Neural cell (in vitro differentiated cells): ENCODE results near the gene MB21D2. TPM values are rescaled to one million over a fixed set of nuclear protein-coding genes. Genes with fewer than 3 reads are reported as not detected.

ENCODE experiments used
- H2AFZ ChIP-seq: fragments of 200-600, 300-800 bp; sonication (generic), shearing (Covaris generic); 2 replicates; pipeline ENCODE4 v1.6.0; 2014; ENCODE audit warnings: low read depth, mild to moderate bottlenecking, antibody characterized with exemption, low read length, moderate library complexity
- H3F3A ChIP-seq: fragments of 200-600 bp; shearing (Covaris generic); 2 replicates; pipeline ENCODE4 v1.6.1; 2016; ENCODE audit warnings: mild to moderate bottlenecking, moderate library complexity, mixed read lengths, antibody characterized with exemption, low read length; ENCODE audit not compliant: insufficient read depth, poor library complexity, severe bottlenecking
- H3K27ac ChIP-seq: fragments of 200-600, 300-800 bp; sonication (generic), shearing (Covaris generic); 2 replicates; pipeline ENCODE4 v1.5.1; 2014; ENCODE audit warnings: mild to moderate bottlenecking, low read length, moderate library complexity
- H3K27me3 ChIP-seq: fragments of 300-800, 200-600 bp; sonication (generic), shearing (Covaris generic); 2 replicates; pipeline ENCODE4 v1.6.0; 2014; ENCODE audit warnings: mild to moderate bottlenecking, low read depth, low read length, moderate library complexity; ENCODE audit not compliant: insufficient read depth
- H3K36me3 ChIP-seq: fragments of 300-800, 200-600 bp; sonication (generic), shearing (Covaris generic); 2 replicates; pipeline ENCODE4 v1.5.1; 2014; ENCODE audit warnings: mild to moderate bottlenecking, antibody characterized with exemption, low read length, moderate library complexity; ENCODE audit not compliant: insufficient read depth
- H3K4me2 ChIP-seq: fragments of 300-800, 200-600 bp; sonication (generic), shearing (Covaris generic); 2 replicates; pipeline ENCODE4 v1.6.0; 2014; ENCODE audit warnings: mild to moderate bottlenecking, low read length
- H3K4me3 ChIP-seq: fragments of 300-800, 200-600 bp; sonication (generic), shearing (Covaris generic); 2 replicates; pipeline ENCODE4 v1.5.1; 2014; ENCODE audit warnings: mild to moderate bottlenecking, low read length, moderate library complexity
- H3K79me2 ChIP-seq: fragments of 200-600 bp; shearing (Covaris generic); replicated peaks from 2 replicates; pipeline ENCODE4 v1.6.0; 2014; ENCODE audit warnings: mild to moderate bottlenecking, low read length, moderate library complexity; ENCODE audit not compliant: insufficient read depth
- H3K9ac ChIP-seq: fragments of 300-800, 200-600 bp; sonication (generic), shearing (Covaris generic); 2 replicates; pipeline ENCODE4 v1.6.1; 2016; ENCODE audit warnings: mild to moderate bottlenecking, low read length, mixed read lengths
- H3K9me2 ChIP-seq: fragments of 200-600 bp; shearing (Covaris generic); 2 replicates; pipeline ENCODE4 v1.6.1; 2016; ENCODE audit warnings: mild to moderate bottlenecking, low read length, mixed read lengths; ENCODE audit not compliant: insufficient read depth
- H3K9me3 ChIP-seq: fragments of 200-600, 300-800 bp; sonication (generic), shearing (Covaris generic); 2 replicates; pipeline ENCODE4 v1.6.1; 2016; ENCODE audit warnings: mild to moderate bottlenecking, mixed run types, low read length, moderate library complexity, mixed read lengths
- H4K20me1 ChIP-seq: fragments of 200-600 bp; shearing (Covaris generic); 2 replicates; pipeline ENCODE4 v1.6.1; 2016; ENCODE audit warnings: mild to moderate bottlenecking, mixed run types; ENCODE audit not compliant: insufficient read depth
- CTCF ChIP-seq: fragments of 450-650 bp; IDR thresholded peaks from 2 replicates; pipeline ENCODE4 v1.5.1; 2014; ENCODE audit warnings: antibody characterized with exemption, mild to moderate bottlenecking, moderate library complexity; ENCODE audit not compliant: poor library complexity, severe bottlenecking
- EP300 ChIP-seq: fragments of 450-650 bp; conservative IDR thresholded peaks from 2 replicates; pipeline ENCODE4 v1.6.1; 2014; ENCODE audit warnings: antibody characterized with exemption, mild to moderate bottlenecking, moderate library complexity; ENCODE audit not compliant: poor library complexity, severe bottlenecking
- EZH2 ChIP-seq: fragments of 200-600, 300-800 bp; shearing (Covaris generic), sonication (generic); IDR thresholded peaks from 2 replicates; pipeline ENCODE4 v1.6.1; 2014; ENCODE audit warnings: antibody characterized with exemption, low read length, borderline replicate concordance, mild to moderate bottlenecking; ENCODE audit not compliant: insufficient read depth, poor library complexity, severe bottlenecking
- MXI1 ChIP-seq: fragments of 450-650 bp; conservative IDR thresholded peaks from 2 replicates; pipeline ENCODE4 v1.6.1; 2014; ENCODE audit warnings: antibody characterized with exemption, mild to moderate bottlenecking; ENCODE audit not compliant: poor library complexity, severe bottlenecking
- POLR2AphosphoS5 ChIP-seq: IDR thresholded peaks from 2 replicates; pipeline ENCODE4 v1.6.1; 2012
- RAD21 ChIP-seq: fragments of 450-650 bp; conservative IDR thresholded peaks from 2 replicates; pipeline ENCODE4 v1.6.1; 2014; ENCODE audit warnings: antibody characterized with exemption, mild to moderate bottlenecking, moderate library complexity
- REST ChIP-seq: IDR thresholded peaks from 2 replicates; pipeline ENCODE4 v1.6.1; 2012; ENCODE audit warnings: borderline replicate concordance
- SMC3 ChIP-seq: fragments of 450-650 bp; conservative IDR thresholded peaks from 2 replicates; pipeline ENCODE4 v1.6.1; 2014; ENCODE audit warnings: antibody characterized with exemption, mild to moderate bottlenecking, moderate library complexity; ENCODE audit not compliant: poor library complexity
- TAF1 ChIP-seq: IDR thresholded peaks from 2 replicates; pipeline ENCODE4 v1.6.1; 2012; ENCODE audit warnings: low read depth
- polyA plus RNA-seq: library from polyadenylated mRNA; depleted of rRNA; stranded (reverse); fragments of >200 nt; gene quantifications from 2 replicates; pipeline ENCODE4 v1.2.3, GENCODE V29; 2014

MB21D2 gene
- polyA plus RNA-seq, 1 donor from 2014 or later: 39.0 TPM

GRCh38 chr3:192861972-192862371, 55.7 kb downstream of the MB21D2 start:
- Histone ChIP-seq H3K27ac (no peak overlapping the region), H2AFZ (no peak overlapping the region), H4K20me1 (no peaks in the 10 kb centered on the region), H3K36me3 (no peaks in the 10 kb centered on the region), H3K9ac (no peak overlapping the region), H3K79me2 (peaks cover 4% of the 10 kb centered on the region), H3K9me2 (no peaks in the 10 kb centered on the region), H3K9me3 (no peaks in the 10 kb centered on the region), H3K27me3 (no peaks in the 10 kb centered on the region), H3F3A (no peaks in the 10 kb centered on the region), H3K4me2 (no peak overlapping the region), H3K4me3 (no peak overlapping the region)
- no peak for TF ChIP-seq CTCF

- Histone ChIP-seq H3K27ac (no peak overlapping the region), H3K9ac (no peak overlapping the region), H3F3A (no peaks in the 10 kb centered on the region), H3K9me3 (no peaks in the 10 kb centered on the region), H4K20me1 (no peaks in the 10 kb centered on the region), H3K4me2 (no peak overlapping the region), H3K4me3 (no peak overlapping the region), H3K79me2 (peaks cover 4% of the 10 kb centered on the region), H3K27me3 (no peaks in the 10 kb centered on the region), H3K9me2 (no peaks in the 10 kb centered on the region), H2AFZ (no peak overlapping the region), H3K36me3 (no peaks in the 10 kb centered on the region)
- no peak for TF ChIP-seq EP300
- TF ChIP-seq MXI1: no peak
- no peak for TF ChIP-seq POLR2AphosphoS5
- TF ChIP-seq TAF1: no peak
These were observed 57.2 kb downstream of the MB21D2 start for GRCh38 chr3:192860454-192860853.

GRCh38 chr3:192858849-192859585, 58.6 kb downstream of the MB21D2 start:
- H3K9me3 ChIP-seq: peaks cover 4% of the 10 kb centered on the region
- H3K9me2 ChIP-seq: no peaks in the 10 kb centered on the region
- no peaks in the 10 kb centered on the region for H3K27me3 ChIP-seq
- no peaks in the 10 kb centered on the region for H3F3A ChIP-seq
- H3K79me2 ChIP-seq: peaks cover 4% of the 10 kb centered on the region
- H3K36me3 ChIP-seq: no peaks in the 10 kb centered on the region
- no peak overlapping the region for H3K4me3 ChIP-seq
- H3K27ac ChIP-seq: no peak overlapping the region
- no peaks in the 10 kb centered on the region for H4K20me1 ChIP-seq
- no peak overlapping the region for H2AFZ ChIP-seq
- no peak for TF ChIP-seq MXI1
- no peak for TF ChIP-seq REST
- no peak for TF ChIP-seq EP300
- no peak for TF ChIP-seq CTCF
- TF ChIP-seq POLR2AphosphoS5: no peak
- TF ChIP-seq RAD21: no peak
- no peak for TF ChIP-seq SMC3
- TF ChIP-seq EZH2: no peak
- TF ChIP-seq TAF1: no peak
- no peak overlapping the region for H3K4me2 ChIP-seq
- H3K9ac ChIP-seq: no peak overlapping the region
